ENCODE measurements around the gene GBA2.

GBA2 gene

GRCh38 chr9:35689542-35690293, 59.3 kb downstream of the GBA2 start, which contains the start of gene TPM2:
TSS of gene TPM2 (minus strand) at chr9:35689925. CDS start at chr9:35689817, 108 bp downstream.
- DNase-seq: no peak

DNA sequence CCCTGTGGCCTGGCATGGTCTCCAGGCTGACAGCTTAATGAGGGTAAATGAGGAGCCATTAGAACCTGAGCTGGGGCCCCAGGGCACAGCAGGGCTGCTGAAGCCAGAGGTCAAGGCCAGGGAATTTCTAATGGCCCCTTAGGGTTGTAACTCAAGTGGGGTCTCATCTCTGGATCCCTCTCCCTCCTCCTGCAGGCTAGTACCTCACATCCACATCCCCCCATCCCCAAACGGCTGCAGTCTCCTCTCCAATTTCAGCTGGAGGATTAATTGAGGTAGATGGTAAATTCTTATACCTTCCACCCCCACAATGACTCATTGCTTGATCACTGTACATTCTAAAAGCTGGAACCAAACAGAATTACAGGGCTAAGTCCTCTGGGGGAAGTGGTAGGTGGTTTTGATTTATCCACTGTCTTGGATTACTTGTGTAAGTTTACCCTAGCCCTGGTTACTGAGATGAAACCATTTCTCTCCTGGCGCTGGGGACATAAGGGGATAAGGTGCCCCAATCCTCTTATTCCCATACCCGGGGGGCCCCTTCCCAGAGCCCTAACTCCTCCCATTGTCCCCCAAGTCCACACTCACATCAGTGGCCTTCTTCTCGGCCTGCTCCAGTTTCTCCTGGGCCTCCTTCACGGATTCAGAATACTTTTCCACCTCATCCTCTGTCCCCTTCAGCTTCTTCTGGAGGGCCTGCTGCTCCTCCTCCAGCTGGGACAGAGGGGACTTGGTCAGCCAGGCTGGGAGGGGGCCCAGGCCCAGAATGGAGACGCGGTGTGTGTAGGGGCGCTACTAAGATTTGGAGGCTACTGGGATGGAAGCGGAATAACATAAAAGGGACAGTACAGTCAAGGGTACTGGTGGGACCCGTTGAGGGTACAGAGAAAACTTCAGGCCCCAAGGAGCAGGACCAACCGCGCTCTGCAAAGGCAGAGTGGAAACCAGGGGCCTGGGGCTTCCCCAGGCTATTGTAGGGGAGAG, 60.2 kb downstream of the GBA2 start:
- peak in 1 of 2 donors; percentile 21 for DNase-seq

DNA sequence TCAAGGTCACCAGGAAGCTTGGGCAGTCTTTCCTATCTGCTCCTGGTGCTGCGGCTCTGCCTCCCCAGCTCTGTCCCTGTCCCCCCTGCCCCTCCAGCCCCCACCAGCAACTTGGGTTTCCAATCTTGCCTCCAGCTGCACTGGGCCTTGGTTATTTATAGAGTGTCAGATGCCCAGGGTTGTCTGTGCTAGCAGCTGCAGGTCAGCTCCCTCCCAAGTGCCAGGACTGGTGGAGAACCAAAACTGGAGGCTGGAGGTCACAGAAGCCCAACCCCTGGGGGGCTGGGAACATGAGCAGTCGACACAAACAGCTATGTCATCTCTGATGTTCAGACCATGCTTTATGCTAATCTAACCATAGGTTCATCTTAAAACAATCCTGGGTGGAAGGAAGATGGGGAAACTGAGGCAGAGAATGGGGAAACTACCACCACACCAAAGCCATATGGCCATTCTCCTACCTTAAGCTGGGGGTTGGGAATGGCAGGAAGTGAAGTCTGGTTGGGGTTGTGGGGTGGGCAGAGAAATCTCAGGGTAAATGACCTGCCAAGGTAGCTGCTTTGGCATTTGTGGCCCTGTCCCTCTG, 61.0 kb downstream of the GBA2 start:
- DNase-seq: no peak

DNA sequence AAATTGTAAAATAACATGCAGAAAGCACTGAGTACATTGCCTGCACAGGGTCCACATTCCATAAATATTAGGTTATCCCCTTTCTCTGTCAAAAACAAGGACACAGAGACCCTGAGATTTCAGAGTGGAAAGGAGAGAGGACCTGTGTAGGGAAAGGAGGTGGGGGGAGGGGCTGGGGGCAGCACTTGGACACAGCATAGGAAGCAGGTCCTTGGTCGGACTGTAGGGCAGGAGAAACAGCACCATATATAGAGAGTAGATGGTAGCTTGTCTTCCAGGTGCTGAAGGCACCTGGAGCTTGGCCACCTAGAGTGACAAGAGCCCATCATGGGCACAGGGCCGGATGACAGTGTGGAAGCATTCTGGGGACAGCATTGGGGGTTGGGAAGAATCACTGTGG, 61.7 kb downstream of the GBA2 start:
- DNase-seq: no peak
